Stimulated activated CD4-positive, alpha-beta T cell treated with anti-CD3 and anti-CD28 coated beads, Interleukin-4, amount 100 ng/mL, for 48 hours (primary cell): Measurements from ENCODE around the gene PCDHB3.
"Not testable (repeated sequence)": the region's sequence is repeated elsewhere in the genome, so short reads cannot be mapped to it uniquely, and the experiment has no call there.

Experiments used
- DNase-seq, 2 donors: peaks; one replicate each; pipeline ENCODE4 v3.0.0-alpha.2; 2020; ENCODE audit warnings: low read depth in 2 of 2

The PCDHB3 gene

DNA sequence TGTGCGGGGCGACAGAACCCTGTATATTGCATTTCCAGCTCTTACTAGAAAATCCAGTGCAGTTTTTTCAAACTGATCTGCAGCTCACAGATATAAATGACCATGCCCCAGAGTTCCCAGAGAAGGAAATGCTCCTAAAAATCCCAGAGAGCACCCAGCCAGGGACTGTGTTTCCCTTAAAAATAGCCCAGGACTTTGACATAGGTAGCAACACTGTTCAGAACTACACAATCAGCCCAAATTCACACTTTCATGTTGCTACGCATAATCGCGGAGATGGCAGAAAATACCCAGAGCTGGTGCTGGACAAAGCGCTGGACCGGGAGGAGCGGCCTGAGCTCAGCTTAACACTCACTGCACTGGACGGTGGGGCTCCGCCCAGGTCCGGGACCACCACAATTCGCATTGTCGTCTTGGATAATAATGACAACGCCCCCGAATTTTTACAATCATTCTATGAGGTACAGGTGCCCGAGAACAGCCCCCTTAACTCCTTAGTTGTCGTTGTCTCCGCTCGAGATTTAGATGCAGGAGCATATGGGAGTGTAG lies 35.5 kb downstream of the PCDHB3 start:
- no peak for DNase-seq

- DNase-seq: not testable (repeated sequence)
Observed at GRCh38 chr5:141137346-141137745, 37.1 kb downstream of the PCDHB3 start.

- no peak for DNase-seq
Observed at GRCh38 chr5:141149812-141150211, 49.5 kb downstream of the PCDHB3 start, which contains the start of gene PCDHB6. PCDHB6 (plus strand) TSS chr5:141150057; CDS start chr5:141150258, 201 bp downstream.

- DNase-seq: no peak
Observed at GRCh38 chr5:141150224-141150992, 50.1 kb downstream of the PCDHB3 start.

DNA sequence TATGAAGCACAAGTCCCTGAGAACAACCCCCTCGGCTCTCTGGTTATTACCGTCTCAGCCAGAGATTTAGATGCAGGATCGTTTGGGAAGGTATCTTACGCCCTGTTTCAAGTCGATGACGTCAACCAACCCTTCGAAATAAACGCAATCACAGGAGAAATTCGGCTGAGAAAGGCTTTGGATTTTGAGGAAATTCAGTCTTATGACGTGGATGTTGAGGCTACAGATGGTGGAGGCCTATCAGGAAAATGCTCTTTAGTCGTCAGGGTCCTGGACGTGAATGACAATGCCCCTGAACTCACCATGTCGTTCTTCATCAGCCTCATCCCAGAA lies 50.7 kb downstream of the PCDHB3 start:
- DNase-seq: no peak

- DNase-seq: not testable (repeated sequence)
Observed at GRCh38 chr5:141151632-141152031, 51.4 kb downstream of the PCDHB3 start.

GRCh38 chr5:141152096-141152495 lies 51.8 kb downstream of the PCDHB3 start:
- DNase-seq: not testable (repeated sequence)
